Mucosa of descending colon (tissue), 3 donors: ENCODE data around the gene JDP2. TPM values are rescaled to one million over a fixed set of nuclear protein-coding genes. Genes with fewer than 3 reads are reported as not detected.
A peak's percentile ranks its signal among the peaks of the same experiment; 100 is the strongest.

Experiments used
- ATAC-seq: fragments of 200-7000 bp; cut with Tn5 transposase; one replicate; pipeline ENCODE4 v1.9.1; 2020; ENCODE audit warnings: mild to moderate bottlenecking, moderate library complexity
- DNase-seq, 3 donors: peaks; one replicate each; pipeline ENCODE4 v3.0.0-alpha.2; 2020
- H3K36me3 ChIP-seq: fragments of 200-600 bp; one replicate; pipeline ENCODE4 v1.8.0; 2021; ENCODE audit warnings: low read depth, mild to moderate bottlenecking
- H3K4me1 ChIP-seq: fragments of 200-600 bp; one replicate; pipeline ENCODE4 v1.8.0; 2021; ENCODE audit warnings: low read depth, mild to moderate bottlenecking
- H3K4me3 ChIP-seq: fragments of 200-600 bp; one replicate; pipeline ENCODE4 v1.8.0; 2021; ENCODE audit warnings: mild to moderate bottlenecking
- H3K9me3 ChIP-seq: fragments of 200-600 bp; one replicate; pipeline ENCODE4 v1.8.0; 2021; ENCODE audit warnings: mild to moderate bottlenecking
- CTCF ChIP-seq: fragments of 200-600 bp; IDR thresholded peaks from one replicate; pipeline ENCODE4 v1.8.0; 2022; ENCODE audit warnings: antibody characterized with exemption, mild to moderate bottlenecking
- intact Hi-C, 2 donors: fragments of 100-400 bp; cut with DNase I in 1 of 2; cut with micrococcal nuclease in 1 of 2; formaldehyde crosslinking; loops; one replicate each; pipeline versions ENCODE4 v1.11.0 to v1.11.1; 2022; cut with DNase I, micrococcal nuclease
- total RNA-seq, 3 donors: library from RNA; stranded (reverse); fragmentation: NEBNext Ultra II Directional in 2 of 3; extraction: Animal tissue kit (Norgen Biotek cat#: 25700) in 2 of 3; gene quantifications; one replicate each; pipeline versions ENCODE4 v1.2.1 to v1.2.4, GENCODE V29; 2021 to 2023
- donor health status: DM: no; HTN: no; CAD: no; lungs with moderate emphysema.
- donor health status: DM: no; HTN: no; CAD: no.
- donor health status: DM: no; HTN: yes; CAD: no.

The JDP2 gene
- total RNA-seq, 3 donors from 2014 or later, result 17.7 to 48.0 (median 29.0) TPM

GRCh38 chr14:75511201-75511600 lies 83.4 kb downstream of the JDP2 start:
- peaks cover 13% of the 10 kb centered on the region for H3K9me3 ChIP-seq
- no peaks in the 10 kb centered on the region for H3K4me1 ChIP-seq
- TF ChIP-seq CTCF, result no peak
- DNase-seq (no peak), ATAC-seq (no peak)
- H3K4me3 ChIP-seq, result no peak overlapping the region
- intact Hi-C loops, result no loop called here
- no peaks in the 10 kb centered on the region for H3K36me3 ChIP-seq

DNA sequence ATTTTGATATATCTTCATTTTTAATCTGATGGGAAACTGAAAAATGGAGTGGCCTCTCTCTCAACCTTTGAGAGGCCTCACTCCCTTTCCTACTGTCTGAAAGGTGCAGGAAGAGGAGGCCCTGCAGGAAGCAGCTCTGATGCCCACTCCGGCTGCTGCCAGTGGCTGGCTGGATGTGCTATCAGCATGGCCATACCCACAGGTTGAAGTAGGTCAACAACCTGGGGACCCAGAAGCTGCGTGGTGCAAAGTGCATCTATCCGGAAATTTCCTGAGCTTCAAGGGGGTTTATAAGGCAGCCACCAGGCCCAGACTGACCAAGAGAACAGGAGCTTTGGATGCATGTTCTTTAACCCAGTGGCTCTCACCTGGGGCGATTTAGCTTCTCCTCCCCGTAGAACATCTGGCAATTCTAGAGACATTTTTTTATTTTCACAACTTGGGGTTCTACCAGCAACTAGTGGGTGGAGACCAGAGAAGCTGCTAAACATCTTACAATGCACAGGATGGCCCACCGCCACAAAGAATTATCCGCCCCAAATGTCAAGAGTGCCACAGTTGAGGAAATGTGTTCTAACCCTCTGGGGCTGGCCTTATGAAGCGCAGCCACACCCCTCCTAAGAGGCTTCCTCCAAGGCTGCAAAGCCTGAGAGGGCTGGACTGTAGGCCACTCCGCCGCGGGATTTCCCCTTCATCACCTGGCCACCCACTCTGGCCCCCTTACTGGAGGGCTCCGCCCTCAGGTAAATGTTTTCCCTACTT lies 86.3 kb downstream of the JDP2 start:
- no peak for TF ChIP-seq CTCF
- no peaks in the 10 kb centered on the region for H3K36me3 ChIP-seq
- ATAC-seq, result peak; percentile 52
- H3K4me3 ChIP-seq, result no peak overlapping the region
- DNase-seq, result no peak
- peaks cover 11% of the 10 kb centered on the region for H3K9me3 ChIP-seq
- intact Hi-C loops, result no loop called here
- H3K4me1 ChIP-seq, result no peaks in the 10 kb centered on the region

- H3K36me3 ChIP-seq, result no peaks in the 10 kb centered on the region
- peaks cover 11% of the 10 kb centered on the region for H3K9me3 ChIP-seq
- DNase-seq (peak; percentile 29 to 67 (median 48)), ATAC-seq (peak; percentile 70)
- H3K4me1 ChIP-seq, result no peaks in the 10 kb centered on the region
- no peak overlapping the region for H3K4me3 ChIP-seq
- no peak for TF ChIP-seq CTCF
- intact Hi-C loops, result no loop called here
These were observed 87.1 kb downstream of the JDP2 start for GRCh38 chr14:75514673-75515628.

- H3K4me3 ChIP-seq, result no peak overlapping the region
- intact Hi-C loops, result no loop called here
- TF ChIP-seq CTCF, result no peak
- no peaks in the 10 kb centered on the region for H3K4me1 ChIP-seq
- ATAC-seq (peak; percentile 63), DNase-seq (peak in 1 of 3 donors; percentile 20)
- no peaks in the 10 kb centered on the region for H3K36me3 ChIP-seq
- peaks cover 10% of the 10 kb centered on the region for H3K9me3 ChIP-seq
These were observed 87.8 kb downstream of the JDP2 start for GRCh38 chr14:75515629-75515996.

GRCh38 chr14:75518625-75519024 lies 90.8 kb downstream of the JDP2 start:
- DNase-seq (peak in 1 of 3 donors; percentile 57), ATAC-seq (peak; percentile 47)
- TF ChIP-seq CTCF, result no peak
- no peaks in the 10 kb centered on the region for H3K9me3 ChIP-seq
- no peaks in the 10 kb centered on the region for H3K36me3 ChIP-seq
- H3K4me1 ChIP-seq, result peaks cover 10% of the 10 kb centered on the region
- intact Hi-C loops, result no loop called here
- H3K4me3 ChIP-seq, result no peak overlapping the region
